RCC 7860 (cell line): ENCODE results near the gene HYCC1.
"Not testable (repeated sequence)": the region's sequence is repeated elsewhere in the genome, so short reads cannot be mapped to it uniquely, and the experiment has no call there.

Experiments used
- DNase-seq: peaks from one replicate; pipeline ENCODE4 v3.0.0-alpha.2; 2015; ENCODE audit warnings: low spot score
- FAIRE-seq: peaks from 2 replicates; lab custom pipeline; 2012; peaks lifted over from hg19 to GRCh38; lab: Jason Lieb, UNC

The HYCC1 gene

DNA sequence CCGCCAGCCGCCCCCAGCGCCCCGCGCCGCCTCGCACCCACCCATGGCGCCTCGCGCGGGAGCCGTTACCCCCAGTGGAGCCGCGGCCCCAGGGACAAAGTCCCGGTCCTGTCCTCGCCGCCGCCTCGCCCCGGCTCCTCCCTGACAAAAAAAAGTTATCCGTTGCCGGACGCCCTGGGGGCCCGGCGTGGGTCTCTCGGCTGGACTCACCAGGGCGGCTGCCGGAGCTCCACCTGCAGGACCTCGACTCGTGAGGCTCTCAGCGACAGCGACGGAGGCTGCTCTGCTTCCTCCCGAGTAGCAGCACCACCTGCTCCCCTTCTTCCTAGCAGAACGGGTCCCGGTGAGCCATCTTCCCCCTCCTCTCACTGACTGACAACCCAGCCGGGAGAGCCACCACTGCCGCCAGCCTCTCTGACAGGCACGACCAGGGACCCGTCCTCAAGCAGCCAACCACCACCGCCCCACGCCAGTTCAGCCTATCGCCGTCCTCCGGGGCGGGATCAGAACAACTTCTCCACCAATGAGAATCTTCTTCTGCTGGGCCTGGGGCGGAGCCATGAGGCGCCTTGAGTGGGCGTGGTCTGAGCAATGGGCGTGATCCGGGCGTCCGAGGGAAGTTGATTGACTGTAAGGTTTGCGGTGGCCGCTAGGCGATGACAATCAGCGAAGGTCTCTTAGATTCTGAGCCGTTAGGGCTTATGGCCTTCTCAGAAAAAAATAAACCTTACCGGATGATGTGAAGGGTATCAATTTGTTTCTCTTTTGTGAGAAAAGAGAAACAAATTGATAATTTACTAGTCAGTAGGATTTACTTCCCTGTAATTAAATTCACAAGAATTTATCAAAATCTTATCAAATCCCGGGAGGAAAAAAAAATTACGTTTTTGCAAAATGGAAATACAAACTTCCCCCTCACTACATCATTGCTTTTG is at the start of gene HYCC1:
HYCC1 (minus strand) TSS at position 416 of the 935 bp plus-strand sequence. CDS start 23,019 bp downstream, outside the sequence.
- peak; percentile 98 for DNase-seq
- FAIRE-seq: peak; percentile 97

DNA sequence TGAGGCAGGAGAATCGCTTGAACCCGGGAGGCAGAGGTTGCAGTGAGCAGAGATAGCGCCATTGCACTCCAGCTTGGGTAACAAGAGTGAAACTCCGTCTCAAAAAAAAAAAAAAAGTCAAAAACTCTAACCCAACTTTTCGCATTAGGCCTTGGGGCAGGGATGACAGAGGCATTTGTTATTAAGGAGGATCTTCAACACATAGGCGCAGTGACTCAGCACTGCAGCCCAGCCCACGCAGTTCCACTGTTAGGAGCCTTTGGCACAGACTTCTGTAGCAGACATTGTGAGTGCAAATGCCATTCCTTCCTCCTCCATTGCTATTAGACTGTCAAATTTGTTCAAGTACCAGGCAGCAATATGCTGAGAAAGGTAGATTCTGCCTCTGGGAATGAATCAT is 48.5 kb upstream of the HYCC1 start:
- FAIRE-seq: no peak
- no peak for DNase-seq

DNA sequence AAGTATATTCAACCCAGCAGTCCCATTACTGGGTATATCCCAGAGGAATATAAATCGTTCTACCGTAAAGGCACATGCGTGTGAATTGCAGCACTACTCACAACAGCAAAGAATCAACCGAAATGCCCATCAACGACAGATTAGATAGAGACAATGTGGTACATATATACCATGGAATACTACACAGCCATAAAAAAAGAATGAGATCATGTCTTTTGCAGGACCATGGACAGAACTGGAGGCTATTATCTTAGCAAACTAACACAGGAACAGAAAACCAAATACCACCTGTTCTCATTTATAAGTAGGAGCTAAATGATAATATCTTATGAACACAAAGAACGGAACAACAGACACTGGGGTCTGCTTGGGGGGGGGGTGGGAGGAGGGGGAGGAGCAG is 47.4 kb upstream of the HYCC1 start:
- FAIRE-seq (no peak), DNase-seq (no peak)

DNA sequence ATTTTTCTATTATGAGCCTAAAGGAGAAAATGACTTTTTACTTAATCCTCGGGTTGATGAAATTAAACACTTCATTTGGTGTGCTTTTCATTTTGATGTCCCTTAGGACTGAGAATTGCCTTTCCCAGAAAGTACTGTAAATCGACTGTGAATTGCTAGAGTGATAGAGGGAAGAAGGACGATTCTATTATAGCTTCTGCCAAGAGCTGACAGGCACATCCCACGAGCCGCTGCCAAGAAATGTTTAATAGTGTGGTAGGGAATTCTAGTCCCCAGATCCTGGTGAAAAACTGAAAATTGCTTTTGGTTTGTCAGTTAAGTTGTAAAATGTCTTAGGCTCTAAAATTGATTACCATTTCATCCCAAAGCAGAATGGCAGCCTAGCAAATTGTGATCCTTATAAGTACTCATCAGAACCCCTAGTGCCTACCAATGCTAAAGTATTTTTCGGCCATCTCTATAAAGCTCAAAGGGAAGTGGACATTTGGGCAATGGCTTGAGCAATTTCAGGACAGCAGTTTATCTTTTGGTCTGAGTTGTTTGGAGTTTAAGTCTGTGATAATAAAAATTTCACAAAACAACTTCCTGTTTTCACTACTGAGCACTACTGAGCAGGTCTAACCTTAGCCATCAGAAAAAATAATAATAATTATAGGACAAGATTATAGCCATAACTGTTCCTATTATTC is 44.6 kb upstream of the HYCC1 start:
- FAIRE-seq: no peak

DNA sequence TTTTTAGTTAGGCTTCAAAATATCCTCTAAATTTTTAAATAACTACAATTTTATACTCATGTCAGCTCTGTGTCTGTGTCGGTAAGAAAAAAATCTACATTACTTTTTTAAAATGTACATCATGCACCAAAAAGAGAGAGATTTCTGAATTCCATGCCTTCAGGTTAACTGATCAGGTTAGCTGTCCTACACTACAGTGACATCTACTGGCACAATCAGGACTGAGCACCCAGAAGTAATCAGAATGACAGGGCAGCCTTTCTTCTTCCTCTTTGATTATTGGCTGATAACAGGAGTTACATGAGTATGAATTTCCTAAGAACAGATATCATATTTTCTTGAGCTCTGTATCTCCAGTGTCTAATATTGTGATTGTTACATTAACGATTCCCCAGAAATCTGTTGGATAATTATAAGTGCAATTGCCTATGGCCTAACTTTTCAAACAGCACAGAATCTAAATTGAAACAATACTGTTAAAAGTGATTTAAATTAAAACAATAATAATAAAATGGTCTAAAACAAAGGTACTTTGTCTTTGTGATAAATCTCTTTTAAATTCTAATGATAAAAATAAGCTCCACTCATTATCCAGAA is 41.8 kb upstream of the HYCC1 start:
- peak; percentile 87 for FAIRE-seq
- DNase-seq: peak; percentile 66

More for the DNA sequence above, 44.6 kb upstream of the HYCC1 start:
- no peak for DNase-seq

DNA sequence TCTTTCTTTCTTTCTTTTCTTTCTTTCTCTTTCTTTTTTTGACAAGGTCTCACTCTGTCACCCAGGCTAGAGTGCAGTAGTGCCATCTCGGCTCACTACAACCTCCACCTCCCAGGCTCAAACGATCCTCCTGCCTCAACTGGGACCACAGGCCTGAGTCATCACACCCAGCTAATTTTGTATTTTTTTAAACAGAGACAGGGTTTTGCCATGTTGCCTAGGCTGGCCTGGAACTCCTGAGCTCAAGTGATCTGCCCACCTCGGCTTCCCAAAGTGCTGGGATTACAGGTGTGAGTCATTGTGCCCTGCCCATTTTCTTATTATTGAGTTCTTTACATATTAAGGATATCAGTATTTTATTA is 37.2 kb upstream of the HYCC1 start:
- FAIRE-seq (peak; percentile 67), DNase-seq (peak; percentile 49)

DNA sequence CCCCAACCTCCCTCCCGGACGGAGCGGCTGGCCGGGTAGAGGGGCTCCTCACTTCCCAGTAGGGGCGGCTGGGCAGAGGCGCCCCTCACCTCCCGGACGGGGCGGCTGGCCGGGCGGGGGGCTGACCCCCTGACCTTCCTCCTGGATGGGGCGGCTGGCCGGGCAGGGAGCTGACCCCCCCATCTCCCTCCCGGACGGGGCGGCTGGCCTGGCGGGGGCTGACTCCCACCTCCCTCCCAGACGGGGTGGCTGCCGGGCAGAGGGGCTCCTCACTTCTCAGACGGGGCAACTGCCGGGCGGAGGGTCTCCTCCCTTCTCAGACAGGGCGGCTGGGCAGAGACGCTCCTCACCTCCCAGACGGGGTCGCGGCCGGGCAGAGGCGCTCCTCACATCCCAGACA is 32.4 kb upstream of the HYCC1 start:
- FAIRE-seq, DNase-seq: not testable (repeated sequence)

DNA sequence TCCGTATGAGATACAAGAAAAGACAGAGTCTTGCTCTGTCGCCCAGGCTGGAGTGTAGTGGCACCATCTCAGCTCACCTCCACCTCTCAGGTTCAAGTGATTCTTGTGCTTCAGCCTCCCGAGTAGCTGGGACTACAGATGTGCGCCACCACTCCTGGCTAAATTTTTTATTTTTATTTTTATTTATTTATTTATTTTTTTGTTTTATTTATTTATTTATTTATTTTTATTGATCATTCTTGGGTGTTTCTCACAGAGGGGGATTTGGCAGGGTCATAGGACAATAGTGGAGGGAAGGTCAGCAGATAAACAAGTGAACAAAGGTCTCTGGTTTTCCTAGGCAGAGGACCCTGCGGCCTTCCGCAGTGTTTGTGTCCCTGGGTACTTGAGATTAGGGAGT is 31.2 kb upstream of the HYCC1 start:
- not testable (repeated sequence) for DNase-seq

DNA sequence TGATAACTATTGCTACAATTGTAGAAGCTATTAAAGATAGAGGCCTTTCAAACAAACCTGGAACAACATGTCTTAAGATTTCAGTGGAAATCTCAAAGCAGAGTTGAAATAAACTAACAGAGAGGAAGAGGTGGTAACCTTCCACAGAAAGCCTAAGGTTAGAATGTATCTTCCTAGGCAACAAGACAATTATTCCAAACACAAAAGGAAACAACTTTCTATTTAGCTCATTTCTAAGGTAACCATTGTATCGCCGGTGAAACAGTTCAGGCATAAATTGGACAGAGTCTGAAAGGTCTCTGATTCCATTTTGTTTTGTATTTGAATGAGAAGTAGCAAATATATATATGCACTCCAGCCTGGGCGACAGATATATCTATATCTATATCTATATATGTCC is 30.7 kb upstream of the HYCC1 start:
- FAIRE-seq (no peak), DNase-seq (no peak)

More for the DNA sequence above, 31.2 kb upstream of the HYCC1 start:
- not testable (repeated sequence) for FAIRE-seq

DNA sequence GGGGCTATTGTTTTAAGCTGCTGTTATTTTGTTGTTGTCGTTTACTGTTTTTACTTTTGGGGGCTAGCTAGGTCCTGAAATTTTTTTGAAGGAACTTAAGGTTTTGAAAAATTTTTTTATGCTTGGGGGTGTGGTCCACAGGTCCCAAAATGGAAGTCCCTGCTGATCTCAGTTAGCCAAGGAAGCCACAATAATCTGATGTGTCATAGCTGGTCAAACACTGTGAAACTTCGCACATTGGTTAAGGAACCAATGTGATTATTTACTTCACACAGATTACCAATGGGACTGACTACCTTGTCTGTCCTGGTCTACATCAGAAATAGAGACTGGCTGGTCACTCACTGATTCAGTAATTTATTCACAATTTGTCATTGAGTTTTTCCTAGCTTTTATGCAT is 29.5 kb upstream of the HYCC1 start:
- peak; percentile 29 for FAIRE-seq

DNA sequence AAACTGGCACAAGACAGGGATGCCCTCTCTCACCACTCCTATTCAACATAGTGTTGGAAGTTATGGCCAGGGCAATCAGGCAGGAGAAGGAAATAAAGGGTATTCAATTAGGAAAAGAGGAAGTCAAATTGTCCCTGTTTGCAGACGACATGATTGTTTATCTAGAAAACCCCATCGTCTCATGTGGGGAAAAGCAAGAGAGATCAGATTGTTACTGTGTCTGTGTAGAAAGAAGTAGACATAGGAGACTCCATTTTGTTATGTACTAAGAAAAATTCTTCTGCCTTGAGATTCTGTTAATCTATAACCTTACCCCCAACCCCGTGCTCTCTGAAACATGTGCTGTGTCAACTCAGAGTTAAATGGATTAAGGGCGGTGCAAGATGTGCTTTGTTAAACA is 25.7 kb upstream of the HYCC1 start:
- not testable (repeated sequence) for DNase-seq, FAIRE-seq

More for the DNA sequence above, 29.5 kb upstream of the HYCC1 start:
- peak; percentile 42 for DNase-seq

DNA sequence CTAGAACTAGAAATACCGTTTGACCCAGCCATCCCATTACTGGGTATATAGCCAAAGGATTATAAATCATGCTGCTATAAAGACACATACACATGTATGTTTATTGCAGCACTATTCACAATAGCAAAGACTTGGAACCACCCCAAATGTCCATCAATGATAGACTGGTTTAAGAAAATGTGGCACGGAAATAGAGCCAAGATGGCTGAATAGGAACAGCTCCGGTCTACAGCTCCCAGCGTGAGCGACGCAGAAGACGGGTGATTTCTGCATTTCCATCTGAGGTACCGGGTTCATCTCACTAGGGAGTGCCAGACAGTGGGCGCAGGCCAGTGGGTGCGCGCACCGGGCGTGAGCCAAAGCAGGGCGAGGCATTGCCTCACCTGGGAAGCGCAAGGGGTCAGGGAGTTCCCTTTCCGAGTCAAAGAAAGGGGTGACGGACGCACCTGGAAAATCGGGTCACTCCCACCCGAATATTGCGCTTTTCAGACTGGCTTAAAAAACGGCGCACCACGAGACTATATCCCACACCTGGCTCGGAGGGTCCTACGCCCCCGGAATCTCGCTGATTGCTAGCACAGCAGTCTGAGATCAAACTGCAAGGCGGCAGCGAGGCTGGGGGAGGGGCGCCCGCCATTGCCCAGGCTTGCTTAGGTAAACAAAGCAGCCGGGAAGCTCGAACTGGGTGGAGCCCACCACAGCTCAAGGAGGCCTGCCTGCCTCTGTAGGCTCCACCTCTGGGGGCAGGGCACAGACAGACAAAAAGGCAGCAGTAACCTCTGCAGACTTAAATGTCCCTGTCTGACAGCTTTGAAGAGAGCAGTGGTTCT is 21.8 kb upstream of the HYCC1 start:
- not testable (repeated sequence) for FAIRE-seq, DNase-seq

DNA sequence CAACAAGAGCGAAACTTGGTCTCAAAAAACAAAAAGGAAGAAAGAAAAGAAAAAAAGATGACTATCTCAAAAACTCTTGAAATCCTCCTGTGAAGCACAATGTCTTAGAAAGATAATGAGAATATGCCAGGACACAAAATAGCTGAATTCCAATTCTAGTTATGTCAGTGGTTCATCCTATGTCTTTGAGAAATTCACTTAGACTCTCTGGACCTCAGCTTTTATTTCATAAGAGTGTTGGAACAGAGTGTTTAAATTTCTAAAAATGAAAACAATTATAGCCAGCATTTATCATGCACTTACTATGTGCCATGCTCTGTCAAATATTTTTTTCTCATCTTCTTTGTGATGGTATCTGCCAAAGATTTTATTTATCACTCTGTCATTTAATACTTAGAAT is 13.3 kb upstream of the HYCC1 start:
- FAIRE-seq: no peak

DNA sequence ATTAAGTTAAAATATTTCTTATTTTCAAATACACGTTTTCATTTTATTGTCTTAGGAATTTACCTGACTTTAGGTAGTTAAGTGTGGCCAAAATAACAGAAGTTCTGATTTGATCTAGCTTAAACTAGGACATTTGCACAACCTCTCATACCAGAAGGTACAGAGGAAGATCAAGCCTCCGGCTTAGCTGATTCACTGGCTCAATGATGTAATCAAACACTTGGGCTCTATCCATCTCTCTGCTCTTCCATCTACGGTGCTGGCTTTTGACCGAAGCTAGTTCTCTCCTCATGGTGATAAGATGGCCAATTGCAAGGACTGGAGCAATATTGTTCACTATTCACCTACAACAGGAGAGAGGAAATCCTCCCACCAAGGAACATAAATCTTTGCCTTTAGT is 12.2 kb upstream of the HYCC1 start:
- FAIRE-seq (no peak), DNase-seq (no peak)

More for the DNA sequence above, 13.3 kb upstream of the HYCC1 start:
- no peak for DNase-seq

DNA sequence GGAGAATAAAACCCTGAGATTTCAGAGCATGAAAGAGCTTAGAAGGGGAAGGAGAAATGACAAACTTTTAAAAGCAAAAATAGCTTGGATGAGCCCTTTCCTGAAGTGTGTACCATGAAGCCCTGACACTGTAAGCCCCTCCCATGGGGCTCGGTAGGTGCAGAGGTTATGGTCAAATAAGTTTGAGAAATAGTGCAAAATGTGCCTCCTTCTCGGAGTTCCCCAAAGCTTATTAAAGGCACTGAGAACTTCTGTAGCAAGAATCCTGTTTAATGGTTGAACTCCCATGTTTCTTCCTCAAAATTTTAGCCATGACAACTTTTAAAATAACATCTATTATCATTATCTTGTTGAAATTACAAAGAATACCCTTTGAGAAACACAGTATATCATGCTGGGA is 10.5 kb upstream of the HYCC1 start:
- no peak for FAIRE-seq
- no peak for DNase-seq

DNA sequence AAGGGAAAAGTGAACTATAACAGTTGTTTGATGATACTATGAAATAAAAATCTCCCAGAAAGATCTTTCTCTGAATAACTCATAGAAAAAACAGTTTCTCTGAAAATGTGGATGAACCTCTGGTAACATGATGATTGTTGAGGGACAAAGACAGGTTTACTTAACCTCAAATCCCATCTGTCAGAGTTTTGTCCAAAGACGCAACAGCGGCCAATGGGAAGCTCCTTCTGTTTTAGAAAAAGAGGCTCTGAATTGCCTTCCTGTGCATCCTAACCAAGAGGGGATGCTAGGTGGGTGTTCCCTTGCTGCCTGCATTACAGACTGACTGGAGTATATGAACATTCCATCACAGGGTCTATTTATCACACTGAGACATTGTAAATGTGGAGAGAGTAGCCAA is 8.9 kb upstream of the HYCC1 start:
- no peak for DNase-seq
- no peak for FAIRE-seq

DNA sequence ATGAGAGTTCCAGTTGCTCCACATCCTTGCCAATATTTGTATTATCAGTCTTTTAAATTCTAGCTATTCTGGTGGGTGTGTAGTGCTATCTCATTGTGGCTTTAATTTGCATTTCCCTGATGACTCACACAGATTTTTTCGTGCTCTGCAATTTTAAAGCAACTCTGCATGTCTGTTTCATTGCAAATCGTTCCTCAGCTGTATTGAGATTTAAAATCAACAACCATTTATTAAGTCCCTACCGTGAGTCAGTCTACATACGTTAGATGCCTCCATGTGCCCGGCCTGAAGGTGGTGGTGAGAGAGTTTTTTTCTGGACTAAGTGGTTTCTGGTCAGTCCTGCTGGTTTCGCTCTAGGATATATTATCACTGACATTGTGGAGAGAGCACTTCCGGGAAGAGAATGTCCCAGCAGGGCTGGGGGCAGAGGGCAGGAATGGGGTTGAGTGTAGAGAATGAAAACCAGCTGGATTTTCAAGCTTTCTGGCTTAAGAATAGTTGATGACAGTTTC is 8.4 kb upstream of the HYCC1 start:
- no peak for FAIRE-seq
- no peak for DNase-seq

DNA sequence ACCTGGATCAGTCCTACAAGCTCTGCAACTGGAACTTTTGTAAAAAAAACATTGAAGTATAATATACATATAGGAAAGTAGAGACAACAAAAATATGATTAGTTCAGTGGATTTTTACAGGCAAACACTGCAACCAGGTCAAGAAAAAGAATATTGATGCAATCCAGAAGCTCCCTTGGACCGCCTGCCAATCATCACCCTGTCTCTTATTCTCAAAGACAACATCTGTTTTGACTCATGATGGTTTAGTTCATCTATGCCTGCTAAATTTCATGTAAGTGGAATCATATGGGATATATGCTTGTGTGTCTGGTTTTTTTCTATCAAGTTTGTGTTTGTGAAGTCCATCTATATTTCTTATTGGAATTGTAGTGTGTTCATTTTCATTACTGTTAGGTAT is 7.7 kb upstream of the HYCC1 start:
- DNase-seq (no peak), FAIRE-seq (no peak)

DNA sequence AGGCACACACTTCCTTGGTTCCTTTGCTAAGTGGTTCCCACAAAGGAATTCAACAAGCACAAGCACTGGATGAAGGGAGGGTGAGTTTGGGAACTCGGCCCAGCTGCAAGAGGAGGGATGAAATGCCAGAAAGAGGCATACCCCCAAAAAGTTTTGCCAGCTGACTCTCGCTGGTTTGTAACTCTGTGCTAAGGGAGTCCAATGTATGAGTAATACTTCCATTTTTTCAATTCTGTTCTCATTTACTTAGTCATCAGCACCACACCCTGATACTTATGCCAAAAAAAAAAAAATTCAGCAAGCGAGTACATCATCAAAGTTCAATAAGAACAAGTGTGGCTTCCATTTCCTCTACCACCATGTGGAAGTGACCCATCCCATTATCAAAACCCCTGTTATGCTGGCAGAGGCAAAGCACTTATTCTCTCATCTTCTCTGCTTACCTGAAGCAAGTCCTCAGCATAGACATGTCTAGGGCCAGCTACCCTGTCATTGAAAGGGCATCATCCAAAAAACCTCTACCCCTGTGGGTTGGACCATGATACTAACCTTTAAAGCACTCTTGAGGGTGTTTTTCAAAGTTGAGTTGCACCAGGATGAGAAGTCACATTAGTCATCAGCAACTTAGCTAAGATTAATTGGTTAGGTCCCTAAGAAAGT is 6.9 kb upstream of the HYCC1 start:
- DNase-seq (peak; percentile 16), FAIRE-seq (no peak)

DNA sequence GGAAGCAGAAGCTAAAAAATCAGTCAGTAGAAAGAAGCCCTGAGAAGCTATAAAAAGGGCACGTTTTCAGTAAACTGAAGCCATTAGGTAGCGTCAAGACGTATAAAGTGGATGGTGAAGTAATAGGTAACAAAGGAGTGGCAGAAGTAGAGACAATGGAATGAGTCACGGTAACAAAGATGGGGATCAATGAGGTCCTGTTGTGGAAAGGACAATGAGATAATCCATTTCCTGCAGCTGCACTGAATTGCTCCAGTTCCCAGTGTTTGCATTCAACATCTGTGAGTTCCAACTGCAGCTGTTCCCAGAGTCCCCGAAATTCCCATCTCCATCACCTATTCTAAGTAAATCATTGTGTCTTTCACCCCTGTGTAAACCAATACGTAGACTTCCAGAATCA is 4.8 kb upstream of the HYCC1 start:
- DNase-seq (no peak), FAIRE-seq (no peak)
